Body of pancreas (tissue), 4 donors: ENCODE measurements around the gene BBX.

Experiments
- CTCF ChIP-seq, 7 experiments: fragments of 450-650 bp in 4 of 7; fragments of 200-600 bp in 3 of 7; sonication (generic) in 3 of 7; IDR thresholded peaks; one replicate each; pipeline ENCODE4 v1.5.1; 2016 to 2019; ENCODE audit warnings: antibody characterized with exemption in 7 of 7
- POLR2A ChIP-seq, 3 donors: fragments of 450-650 bp; IDR thresholded peaks; one replicate each; pipeline ENCODE4 v1.6.1; 2016; ENCODE audit warnings: antibody characterized with exemption in 3 of 3, mild to moderate bottlenecking in 2 of 3

DNA sequence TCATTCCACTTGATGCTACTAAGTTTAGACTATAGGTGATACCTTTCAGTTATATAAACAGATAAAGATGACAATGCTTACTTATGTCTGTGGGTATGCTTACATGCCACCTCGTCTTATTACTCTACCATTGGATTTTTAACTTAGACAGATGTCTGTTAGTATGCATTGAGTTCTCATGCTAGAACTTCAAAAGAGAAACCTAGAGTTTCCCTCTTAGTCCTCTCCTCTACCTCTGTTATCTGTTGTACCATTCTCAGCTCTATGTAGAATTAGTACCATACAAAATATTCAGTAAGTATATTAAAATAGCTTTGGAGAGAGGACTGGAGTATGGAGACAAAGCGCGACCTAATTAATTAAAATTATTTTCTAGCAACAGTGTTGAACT lies 111.3 kb downstream of the BBX start:
- TF ChIP-seq CTCF (IDR thresholded peaks at IDR 0.05) (no peak), POLR2A (IDR thresholded peaks at IDR 0.05) (no peak)
